IPS-11a (cell line): Measurements from ENCODE around the gene LKAAEAR1.
A peak's percentile ranks its signal among the peaks of the same experiment; 100 is the strongest.

Experiments
- H3K4me3 ChIP-seq: one replicate; pipeline ENCODE4 v1.5.1; 2013; ENCODE audit warnings: low read depth, low read length, control low read depth

The LKAAEAR1 gene

DNA sequence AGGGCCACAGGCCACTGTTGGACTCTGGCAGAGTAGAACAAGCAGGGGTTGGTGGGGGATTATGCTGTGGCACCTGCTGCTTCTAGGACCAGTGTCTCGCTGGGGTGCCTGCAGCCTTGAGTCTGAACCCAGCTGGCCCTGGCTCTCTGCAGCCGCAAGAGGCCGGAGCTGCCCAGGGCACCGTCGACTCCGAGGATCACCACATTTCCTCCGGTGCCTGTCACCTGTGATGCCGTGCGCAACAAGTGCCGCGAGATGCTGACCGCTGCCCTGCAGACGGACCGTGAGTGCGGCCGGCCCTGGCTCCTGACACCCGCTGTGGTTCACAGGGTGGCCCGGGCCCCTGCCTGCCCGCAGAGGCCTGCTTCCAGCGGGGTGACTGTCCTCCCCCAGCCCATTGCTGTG is 15.0 kb downstream of the LKAAEAR1 start:
- H3K4me3 ChIP-seq = no peak overlapping the region

DNA sequence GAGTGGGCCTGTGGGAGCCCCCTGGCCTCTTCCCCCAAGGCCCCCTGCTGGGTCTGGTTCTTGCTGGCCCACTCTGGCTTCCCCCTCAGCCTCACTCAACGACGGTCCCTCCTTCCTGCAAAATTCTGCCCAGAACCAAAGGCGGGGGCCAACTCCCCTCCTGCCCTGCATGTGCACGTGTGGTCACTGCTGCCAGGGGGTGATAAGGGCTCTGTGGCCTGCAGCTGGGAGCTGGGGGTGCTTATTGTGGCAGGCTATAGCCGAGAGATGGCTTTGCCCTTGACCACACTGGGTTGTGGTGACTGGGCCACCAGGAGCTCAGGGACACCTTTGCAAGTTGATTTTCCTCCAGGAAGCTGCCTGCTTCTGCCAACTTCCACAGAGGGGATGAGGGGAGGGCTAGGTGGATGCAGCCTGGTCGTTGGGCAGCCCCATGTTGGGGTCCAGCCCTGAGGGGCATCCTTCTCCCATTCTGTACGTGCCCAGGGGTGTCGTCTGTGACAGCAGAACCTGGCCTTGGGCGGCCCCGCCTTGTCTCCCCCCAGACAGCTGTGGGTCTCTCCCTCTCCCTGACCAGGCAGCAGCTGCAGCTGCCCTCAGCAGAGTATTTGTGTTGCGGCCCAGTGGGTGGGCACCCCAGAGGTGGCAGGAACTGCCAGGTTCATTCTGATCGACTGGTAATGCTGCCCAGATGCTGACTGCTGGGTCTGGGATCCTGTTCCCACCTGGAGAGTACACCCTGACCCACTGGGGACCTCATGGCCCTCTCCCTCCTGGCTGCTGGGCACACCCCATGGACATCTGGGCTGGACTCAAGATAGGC is 15.6 kb downstream of the LKAAEAR1 start:
- no peak overlapping the region for H3K4me3 ChIP-seq

DNA sequence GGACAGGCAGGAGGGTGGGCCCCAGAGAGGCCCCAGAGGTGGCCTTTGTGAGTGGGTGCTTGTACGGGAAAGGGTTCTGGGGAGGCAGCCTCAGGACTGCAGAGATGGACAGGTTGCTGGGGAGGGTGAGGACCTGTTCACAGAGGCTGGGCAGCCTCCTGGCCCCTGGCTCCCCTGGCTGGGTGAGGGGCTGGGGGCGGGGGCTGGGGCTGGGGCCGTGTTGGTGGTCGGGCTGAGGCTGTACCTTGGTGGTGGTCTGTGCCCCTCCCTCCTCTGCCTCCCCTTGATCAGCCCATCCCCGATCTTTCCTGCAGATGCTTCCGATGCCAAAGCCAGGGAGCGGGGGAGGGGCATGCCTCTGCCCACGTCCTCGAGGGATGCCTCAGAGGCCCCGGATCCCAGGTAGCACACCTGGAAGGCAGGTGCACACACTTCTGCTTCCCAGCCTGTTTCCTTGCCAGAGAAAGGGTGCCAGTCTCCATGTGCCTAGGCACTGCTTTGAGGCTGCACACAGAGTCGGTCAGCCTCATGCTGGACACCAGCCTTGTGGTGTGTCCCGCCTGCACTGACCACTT is 16.4 kb downstream of the LKAAEAR1 start:
- no peak overlapping the region for H3K4me3 ChIP-seq

DNA sequence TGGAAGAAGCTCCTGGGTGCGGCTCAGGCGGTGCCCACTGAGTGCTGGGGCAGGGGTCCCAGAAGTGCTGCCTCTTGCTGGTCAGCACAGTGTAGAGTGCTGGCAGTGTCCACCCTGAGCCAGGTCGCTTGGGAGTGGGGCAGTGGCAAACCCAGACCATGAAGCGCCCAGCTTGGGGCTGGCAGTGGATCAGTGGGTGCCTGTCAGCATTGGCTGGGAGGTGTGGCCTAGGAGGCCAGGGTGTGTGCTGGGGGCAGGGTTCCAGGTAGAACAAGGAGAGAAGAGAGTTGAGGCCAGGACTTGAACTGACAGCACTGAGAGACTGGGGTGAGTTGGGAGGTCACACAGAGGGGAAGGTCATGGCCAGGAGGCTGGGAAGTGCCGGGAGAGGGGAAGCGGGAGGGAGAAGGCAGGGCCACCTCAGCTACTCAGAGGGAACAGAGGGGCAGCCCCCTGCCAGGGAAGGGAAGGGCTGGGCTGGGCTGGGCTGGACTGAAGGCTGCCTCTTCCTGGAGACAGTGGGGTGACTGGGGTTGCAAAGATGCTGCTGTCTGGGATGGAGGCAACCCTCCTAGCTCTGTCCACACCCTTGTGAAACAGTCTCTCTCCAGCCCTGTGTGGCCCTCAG is 17.1 kb downstream of the LKAAEAR1 start:
- H3K4me3 ChIP-seq = no peak overlapping the region

DNA sequence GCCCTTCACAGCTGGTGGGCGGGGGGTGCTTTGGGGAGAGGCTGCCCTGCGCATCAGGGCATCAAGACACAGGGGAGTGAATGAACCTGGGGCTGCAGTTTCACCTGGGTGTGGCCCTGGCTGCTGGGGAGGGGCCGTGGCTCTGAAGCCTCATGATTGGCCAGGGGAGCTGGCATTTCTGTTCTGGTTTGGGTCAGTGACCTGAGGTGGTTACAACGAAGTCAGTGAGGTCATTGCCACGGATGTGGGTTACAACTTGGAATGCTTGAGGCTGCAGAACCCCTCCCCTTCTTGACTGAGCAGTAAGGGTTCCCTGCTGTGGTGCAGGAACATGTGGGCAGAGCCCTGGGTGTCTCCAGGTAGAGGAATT is 18.2 kb downstream of the LKAAEAR1 start:
- no peak overlapping the region for H3K4me3 ChIP-seq

DNA sequence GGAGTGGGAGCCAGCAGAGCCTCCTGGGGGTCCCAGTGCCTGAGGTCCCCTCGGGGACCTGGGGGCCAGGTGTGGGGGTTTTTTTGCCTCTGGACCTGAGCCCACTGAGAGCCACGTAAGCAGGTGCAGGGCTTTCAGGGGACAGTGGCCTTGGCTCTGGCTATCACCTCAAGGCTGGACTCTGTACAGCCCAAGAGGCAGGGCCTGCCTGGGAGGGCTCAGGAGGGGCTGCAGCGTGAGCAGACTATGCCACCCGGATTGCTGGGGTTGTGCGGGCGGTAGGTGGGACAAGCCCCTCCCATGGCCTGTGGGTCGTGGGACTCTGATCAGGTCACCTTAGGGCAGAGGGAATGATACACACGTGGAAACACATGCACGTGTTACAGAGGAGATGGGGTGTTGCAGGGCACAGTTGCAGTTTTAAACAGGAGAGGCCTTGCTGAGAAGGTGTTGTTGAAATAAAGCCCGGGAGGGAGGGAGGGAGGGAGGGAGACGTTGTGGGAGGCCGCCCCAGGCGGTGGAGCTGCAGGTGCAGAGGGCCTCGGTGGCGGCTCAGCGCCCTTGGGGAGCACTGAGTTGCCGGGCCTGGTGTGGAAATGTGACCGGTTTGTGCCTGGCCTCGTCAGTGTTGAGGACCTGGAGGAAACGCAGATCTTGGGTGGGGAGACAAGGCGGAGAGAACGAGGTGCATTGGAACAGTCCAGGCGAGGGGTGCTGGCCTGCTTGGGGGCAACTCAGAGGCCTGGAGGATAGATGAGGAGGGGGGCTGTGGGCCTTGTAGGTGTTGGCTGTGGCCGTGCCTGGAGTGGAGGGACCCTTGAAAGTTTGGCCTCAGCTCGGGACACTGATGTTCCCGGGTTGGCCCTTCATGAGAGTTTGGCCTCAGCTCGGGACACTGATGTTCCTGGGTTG is 18.9 kb downstream of the LKAAEAR1 start:
- H3K4me3 ChIP-seq = no peak overlapping the region

DNA sequence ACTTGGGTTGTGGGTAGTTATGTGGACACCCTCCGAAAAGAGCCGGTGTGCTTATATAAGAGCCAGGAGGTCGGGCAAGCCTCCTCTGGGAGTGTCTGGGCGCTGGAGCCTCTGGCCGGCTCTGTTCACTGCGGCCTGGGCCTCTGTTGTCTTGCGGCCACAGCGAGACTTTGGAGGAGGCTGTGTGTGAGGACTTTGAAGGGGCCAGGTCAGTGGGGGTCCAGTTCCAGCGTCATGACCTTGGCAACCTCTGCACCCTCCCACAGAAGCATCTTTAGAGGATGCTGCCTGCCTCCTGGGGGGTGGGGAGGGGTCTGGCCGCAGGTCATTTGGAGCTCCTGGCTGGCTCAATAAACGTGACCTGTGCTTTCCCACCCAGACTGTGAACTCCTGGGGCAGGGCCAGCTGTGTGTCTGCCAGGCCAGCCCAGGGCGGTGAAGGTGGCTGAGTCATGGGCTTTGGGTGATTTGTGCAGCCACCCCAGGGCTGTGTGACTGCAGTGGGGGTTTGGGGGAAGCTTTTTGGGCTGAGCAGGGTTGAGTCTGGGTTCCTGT is 20.0 kb downstream of the LKAAEAR1 start:
- no peak overlapping the region for H3K4me3 ChIP-seq

DNA sequence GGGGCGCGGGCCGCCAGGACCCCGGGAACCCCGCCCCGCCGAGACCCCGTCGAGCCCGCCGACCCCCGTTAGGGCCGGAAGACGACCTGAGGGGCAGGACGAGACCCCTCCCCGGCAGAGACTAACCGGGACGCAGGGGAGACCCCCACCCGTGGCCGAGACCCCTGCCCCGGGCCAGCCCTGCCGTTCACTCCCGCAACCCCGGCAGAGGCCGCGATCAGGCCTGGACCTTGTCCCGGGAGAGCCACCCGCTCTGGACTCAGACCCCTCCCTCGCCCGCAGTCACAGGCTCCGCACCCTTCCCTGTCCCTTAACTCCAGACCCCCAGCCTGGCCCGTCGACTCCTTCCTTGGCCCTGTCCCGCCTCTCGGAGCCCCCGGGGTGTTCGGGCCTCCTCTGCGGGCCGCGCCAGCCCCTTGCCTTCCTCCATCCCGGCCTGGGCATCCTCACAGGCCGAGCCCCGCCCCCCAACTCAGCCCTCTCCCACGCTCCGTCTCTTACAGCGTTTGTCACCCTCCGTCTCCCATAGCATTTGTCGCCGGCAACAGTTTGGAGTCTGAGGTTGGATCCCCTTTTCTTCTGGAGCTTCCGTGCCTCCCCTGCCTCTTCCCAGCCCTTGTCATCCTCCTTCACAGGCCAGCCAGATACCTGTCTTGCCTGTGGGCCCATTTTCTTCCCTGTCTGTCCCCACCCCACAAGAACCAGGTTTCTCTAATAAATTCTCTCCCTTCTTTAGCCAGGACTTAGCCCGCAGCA is 20.6 kb downstream of the LKAAEAR1 start:
- peak overlapping the region; percentile 72 for H3K4me3 ChIP-seq

DNA sequence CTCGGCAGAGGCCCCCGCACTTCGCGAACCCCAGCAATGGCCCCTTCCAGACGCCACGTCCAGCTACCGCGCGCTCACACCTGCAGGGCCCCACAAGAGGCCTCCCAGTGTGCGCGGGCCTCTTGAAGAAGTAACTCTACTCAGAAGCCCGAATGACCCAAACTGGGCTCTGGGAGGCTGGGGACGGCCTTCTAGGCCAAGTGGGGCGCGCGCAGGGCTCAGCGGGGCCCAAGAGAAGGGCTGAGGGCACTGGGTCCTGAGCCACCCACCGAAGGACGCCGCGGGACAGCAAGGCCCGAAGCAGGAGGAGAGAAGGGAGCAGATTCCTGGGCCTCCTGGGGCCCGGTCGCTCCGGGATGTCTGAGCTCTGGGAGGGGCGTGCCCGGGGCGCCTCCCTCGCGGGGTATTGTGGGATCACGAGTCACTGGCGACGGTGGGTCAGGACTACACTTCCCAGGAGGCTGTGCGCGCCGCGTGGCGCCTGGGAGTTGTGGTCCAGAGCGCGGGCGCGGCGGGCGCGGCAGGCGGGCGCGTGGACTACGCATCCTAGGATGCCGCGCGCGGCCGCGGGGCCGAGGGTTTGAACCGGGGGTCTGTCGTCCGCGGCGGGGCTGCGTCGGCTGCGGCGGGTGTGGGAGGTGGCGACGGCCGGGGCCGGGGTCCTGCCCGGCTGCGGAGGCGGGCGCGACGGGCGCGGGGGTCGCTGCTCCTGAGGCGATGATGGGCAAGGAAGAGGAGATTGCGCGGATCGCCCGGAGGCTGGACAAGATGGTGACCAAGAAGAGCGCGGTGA is 21.4 kb downstream of the LKAAEAR1 start, which contains the start of gene TCEA2:
Gene TCEA2, plus strand, starts transcription at position 603 of the 793 bp plus-strand sequence. Its CDS starts 115 bp downstream, at position 718.
- peak within 1 kb of the TSS; percentile 72 for H3K4me3 ChIP-seq

DNA sequence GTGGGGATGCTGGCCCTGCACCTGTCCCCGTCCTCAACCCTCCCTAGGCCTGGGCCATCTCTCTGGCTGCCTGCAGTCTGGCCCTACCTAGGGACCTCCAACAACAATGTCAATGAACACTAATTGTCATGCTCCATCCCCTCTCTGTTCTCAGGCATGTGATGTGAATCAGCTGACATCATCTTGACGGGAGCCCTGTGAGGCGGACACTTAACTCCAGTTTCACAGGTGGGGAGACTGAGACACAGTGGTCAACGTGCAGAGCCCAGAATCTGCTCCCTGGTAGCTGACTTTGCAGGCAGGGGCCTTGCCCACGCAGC is 22.0 kb downstream of the LKAAEAR1 start:
- H3K4me3 ChIP-seq = peak overlapping the region; percentile 72

DNA sequence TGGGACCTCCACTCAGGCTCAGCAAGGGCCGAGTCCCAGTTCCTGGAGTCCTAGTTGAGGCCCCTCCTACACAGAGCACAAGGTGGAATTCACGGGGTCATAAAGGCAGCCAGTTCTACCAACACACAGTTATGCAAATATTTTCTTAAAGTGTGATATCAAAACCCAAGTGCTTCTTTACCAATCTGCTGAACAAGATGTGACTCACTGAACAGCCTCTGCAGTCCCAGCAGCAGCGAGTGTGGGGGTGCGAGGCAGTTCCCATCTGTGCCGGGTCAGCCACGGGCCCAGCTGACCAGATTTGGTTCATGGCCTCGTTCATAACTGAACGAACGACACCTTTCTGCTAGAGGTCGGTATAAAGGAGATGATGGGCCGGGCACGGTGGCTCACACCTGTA is 25.7 kb downstream of the LKAAEAR1 start:
- H3K4me3 ChIP-seq = no peak overlapping the region

DNA sequence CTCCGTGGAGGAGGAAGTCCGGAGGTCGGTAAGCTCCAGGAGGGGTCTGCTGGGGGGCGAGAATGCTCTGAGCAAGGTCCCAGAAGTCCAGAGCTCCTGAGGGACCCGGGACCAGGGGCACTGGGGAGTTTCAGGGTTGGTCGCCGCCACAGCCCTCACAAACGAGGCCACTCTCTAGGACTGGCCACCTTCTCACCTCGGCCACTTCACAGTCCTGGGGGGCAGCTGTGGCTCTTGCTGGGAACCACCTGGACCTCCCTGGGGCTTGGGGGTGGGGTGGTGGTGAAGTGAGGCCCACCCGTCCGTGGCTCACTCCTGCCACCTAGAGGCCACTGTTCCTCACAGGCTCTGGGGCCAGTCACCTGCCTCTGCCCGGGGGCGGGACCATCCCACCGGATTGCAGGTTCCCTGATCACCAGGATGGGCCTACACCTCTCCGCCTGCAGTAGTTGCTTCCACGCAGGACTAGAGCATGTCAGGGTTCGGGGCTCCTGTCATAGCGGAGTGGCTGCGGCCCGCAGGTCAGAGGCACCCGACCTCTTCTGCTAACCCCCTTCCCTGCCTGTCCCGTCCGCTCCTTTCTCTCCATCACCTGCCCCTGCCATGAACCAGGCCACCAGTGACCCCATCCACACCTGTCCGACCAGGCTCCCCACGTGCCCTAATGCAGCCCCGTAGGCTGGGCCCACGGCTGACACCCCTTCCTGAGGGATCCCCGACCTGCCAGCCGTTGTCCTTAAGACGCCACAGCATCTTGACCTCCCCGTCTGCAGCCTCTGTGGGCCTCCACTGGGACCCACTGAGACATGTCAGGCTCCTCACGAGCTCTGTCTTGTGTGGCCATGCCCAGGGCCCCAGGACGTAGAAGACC is 26.3 kb downstream of the LKAAEAR1 start:
- no peak overlapping the region for H3K4me3 ChIP-seq

DNA sequence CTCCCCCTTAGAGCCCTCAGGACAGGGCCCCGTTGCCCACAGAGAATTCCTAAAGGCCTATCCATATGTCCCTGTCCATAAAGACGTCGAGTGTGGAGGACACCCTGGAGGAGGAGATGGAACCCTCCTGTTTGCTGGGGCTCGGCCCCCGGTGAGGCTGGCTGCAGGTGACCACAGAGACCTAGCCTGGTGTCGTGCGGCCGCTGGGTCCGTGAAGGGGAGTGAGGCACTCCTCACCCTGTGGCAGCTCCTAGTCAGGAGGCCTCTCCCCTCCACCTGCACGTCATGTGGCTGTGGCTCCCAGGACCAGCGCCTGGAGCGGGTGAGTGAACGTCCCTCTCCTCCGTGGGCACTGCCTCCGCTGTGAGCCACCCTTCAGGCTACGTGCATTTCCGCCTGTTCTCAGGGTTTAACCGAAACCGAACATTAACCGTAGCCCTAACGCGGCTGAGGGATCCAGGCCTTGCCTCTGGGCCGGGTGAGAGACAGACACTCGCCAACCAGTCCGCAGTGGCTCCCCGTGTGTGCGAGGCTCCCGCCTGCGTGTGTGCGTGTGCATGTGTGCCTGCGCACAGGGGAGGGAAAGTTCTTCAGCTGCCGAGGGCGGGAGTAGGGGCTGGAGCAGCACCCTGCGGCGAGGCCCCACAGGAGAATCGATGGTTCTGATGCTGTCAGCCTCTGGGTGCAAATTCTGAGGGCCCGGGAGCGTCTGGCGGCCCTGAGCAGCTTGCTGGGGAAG is 27.1 kb downstream of the LKAAEAR1 start:
- H3K4me3 ChIP-seq = no peak overlapping the region

DNA sequence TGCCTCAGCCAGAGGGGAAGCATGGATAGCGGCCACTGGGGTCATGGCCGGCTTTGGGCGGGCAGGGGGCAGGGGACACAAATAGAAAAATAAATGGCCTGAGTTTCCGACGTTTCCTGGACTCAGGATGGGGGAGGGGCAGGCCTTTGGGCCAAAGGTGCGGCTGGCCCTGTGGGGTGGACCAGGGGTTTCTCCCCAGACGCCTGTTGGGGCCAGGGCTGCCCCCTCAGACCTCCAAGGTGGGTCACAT is 27.6 kb downstream of the LKAAEAR1 start:
- no peak overlapping the region for H3K4me3 ChIP-seq

DNA sequence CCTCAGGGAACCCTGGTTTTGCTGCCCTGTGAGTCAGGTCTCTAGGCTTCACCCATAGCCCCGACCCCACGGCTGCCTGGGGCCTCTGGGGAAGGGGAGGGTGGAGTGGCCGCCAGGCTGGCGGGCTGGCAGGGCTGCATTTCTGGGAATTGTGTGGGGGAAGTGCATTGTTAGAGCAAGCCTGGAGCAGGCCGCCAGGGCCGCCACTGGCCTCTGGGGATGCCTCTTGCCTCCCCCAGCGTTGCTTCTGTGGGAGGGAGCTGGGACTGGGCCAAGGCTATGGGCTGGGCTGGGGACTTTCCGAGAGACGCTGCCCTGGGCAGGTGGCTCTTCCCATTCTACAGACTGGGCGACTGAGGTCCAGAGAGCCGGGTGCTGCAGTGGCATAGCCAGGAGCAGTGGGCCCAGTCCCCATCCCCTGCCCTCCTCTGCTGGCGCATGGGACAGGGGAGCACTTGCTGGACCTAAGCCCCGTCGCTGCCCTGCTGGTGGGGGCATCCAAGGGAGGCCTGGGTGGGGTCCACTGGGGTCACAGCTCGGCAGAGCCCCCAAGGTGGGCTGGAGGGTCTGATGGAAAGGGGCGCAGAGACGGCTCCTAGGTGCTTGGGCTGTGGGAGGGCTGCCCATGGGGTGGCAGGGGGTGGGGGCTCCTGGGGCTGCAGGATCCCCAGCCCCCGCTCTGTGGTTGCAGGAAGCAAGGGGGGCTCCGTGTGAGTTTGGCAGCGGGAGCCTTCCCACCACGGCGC is 28.1 kb downstream of the LKAAEAR1 start:
- H3K4me3 ChIP-seq = no peak overlapping the region

DNA sequence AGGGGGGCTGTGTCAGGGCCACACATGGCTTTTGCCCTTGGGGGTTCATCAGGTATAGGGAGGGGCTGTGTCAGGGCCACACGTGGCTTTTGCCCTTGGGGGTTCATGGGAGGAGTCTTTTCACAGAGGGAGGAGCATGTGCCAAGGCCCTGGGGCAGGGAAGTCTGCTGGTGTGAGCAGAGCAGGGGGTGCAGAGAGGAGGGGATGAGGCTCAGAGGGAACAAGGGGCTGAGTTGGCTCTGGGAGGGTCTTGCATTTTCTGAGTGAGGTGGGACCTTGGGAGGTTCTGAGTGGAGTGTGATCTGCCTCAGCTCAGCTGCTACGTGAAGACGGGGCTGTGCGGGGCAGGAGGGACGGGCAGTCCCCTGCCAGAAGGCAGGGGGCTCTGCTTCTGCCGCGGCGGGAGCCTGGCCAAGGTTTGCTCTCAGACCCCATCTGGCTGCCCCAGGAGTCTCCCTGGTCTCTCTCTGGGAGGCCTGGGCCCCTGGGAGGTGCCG is 28.8 kb downstream of the LKAAEAR1 start:
- H3K4me3 ChIP-seq = no peak overlapping the region
